ENCODE data around the gene HGFAC. TPM values are rescaled to one million over a fixed set of nuclear protein-coding genes. Genes with fewer than 3 reads are reported as not detected.

Gene HGFAC
- total and polyA plus RNA-seq, 2 experiments from 2014 or later: 0.87 to 1.7 TPM

DNA sequence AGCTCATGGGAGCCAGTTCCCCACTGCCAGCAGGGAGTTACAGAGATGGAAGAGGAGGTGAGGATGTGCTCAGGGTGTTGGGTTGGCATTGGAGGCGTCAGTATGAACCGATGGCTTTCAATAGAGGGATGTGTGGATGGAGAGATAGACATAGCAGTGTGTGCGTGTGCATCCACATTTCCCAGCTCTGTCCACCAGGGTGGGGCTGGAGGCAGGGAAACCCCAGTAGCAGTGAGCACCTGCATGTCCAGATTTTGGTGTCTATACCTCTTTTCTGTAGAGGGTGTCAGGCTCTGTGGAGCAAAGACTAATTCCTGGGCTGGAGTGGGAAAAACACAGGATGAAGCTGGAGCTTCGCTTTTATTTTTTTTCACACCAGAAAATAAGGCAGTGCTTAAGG lies 37.2 kb upstream of the HGFAC start:
- no peaks in the 10 kb centered on the region for H4K20me1 ChIP-seq (ENCODE audit: insufficient read depth, poor library complexity, severe bottlenecking)

DNA sequence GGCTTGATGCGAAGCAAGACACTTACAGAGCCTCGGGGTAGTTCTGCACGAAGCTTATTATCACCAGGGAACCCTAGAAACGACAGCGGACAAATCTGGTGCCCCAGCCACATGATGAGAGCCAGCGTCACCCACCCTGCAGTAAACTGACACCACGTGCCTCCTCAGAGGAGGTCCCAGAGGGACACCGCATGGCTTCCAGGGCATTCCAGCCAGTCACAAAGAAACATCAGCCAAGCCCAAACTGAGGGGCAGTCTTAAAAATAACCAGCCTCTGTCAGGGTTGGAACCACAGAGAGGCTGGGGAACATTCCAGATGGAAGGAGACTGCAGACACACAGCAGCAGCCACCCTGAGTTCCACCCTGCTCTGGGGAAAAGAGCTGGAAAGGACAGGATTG lies 36.6 kb upstream of the HGFAC start:
- Histone ChIP-seq H3K36me3 (replicated peaks; ENCODE audit: insufficient read depth, low read depth) (no peaks in the 10 kb centered on the region), H3K27ac (no peak overlapping the region), H3K4me3 (no peak overlapping the region), H3K27me3 (no peaks in the 10 kb centered on the region), H3K4me2 (no peak overlapping the region), H3K79me2 (no peaks in the 10 kb centered on the region), H3K4me1 (ENCODE audit: insufficient read depth) (no peaks in the 10 kb centered on the region), H4K20me1 (ENCODE audit: insufficient read depth, poor library complexity, severe bottlenecking) (no peaks in the 10 kb centered on the region), H3K9me3 (ENCODE audit: low read depth) (no peaks in the 10 kb centered on the region), H2AFZ (no peak overlapping the region), H3K9me2 (replicated peaks; ENCODE audit: insufficient read depth) (no peaks in the 10 kb centered on the region)
- WGBS (ENCODE audit: low lambda C conversion rate, missing lambda C conversion rate): 89% methylated on average over 8 of the region's 8 CpGs
- DNase-seq (ENCODE audit: low spot score): no peak
- TF ChIP-seq, protein P1, sequence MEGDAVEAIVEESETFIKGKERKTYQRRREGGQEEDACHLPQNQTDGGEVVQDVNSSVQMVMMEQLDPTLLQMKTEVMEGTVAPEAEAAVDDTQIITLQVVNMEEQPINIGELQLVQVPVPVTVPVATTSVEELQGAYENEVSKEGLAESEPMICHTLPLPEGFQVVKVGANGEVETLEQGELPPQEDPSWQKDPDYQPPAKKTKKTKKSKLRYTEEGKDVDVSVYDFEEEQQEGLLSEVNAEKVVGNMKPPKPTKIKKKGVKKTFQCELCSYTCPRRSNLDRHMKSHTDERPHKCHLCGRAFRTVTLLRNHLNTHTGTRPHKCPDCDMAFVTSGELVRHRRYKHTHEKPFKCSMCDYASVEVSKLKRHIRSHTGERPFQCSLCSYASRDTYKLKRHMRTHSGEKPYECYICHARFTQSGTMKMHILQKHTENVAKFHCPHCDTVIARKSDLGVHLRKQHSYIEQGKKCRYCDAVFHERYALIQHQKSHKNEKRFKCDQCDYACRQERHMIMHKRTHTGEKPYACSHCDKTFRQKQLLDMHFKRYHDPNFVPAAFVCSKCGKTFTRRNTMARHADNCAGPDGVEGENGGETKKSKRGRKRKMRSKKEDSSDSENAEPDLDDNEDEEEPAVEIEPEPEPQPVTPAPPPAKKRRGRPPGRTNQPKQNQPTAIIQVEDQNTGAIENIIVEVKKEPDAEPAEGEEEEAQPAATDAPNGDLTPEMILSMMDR (IDR thresholded peaks at IDR 0.05; ENCODE audit: poor library complexity): no peak
- TF ChIP-seq EZH2 (IDR thresholded peaks at IDR 0.05; ENCODE audit: borderline replicate concordance) (no peak), EZH2phosphoT487 (IDR thresholded peaks at IDR 0.05; ENCODE audit: low read depth, severe bottlenecking, unreplicated experiment) (no peak)

More for the DNA sequence above, 37.2 kb upstream of the HGFAC start:
- H3K36me3 ChIP-seq (replicated peaks; ENCODE audit: insufficient read depth, low read depth): no peaks in the 10 kb centered on the region
- H3K4me3 ChIP-seq: no peak overlapping the region
- H3K4me2 ChIP-seq: no peak overlapping the region
- no peak overlapping the region for H2AFZ ChIP-seq
- no peaks in the 10 kb centered on the region for H3K27me3 ChIP-seq
- H3K4me1 ChIP-seq (ENCODE audit: insufficient read depth): no peaks in the 10 kb centered on the region
- H3K9me2 ChIP-seq (replicated peaks; ENCODE audit: insufficient read depth): no peaks in the 10 kb centered on the region
- H3K79me2 ChIP-seq: no peaks in the 10 kb centered on the region
- whole genome bisulfite sequencing (ENCODE audit: low lambda C conversion rate, missing lambda C conversion rate): 100% methylated on average over 4 of the region's 4 CpGs
- TF ChIP-seq, protein P1 (IDR thresholded peaks at IDR 0.05; ENCODE audit: poor library complexity): no peak
- TF ChIP-seq EZH2phosphoT487 (IDR thresholded peaks at IDR 0.05; ENCODE audit: low read depth, severe bottlenecking, unreplicated experiment): no peak
- no peak for TF ChIP-seq EZH2 (IDR thresholded peaks at IDR 0.05; ENCODE audit: borderline replicate concordance)
- H3K27ac ChIP-seq: no peak overlapping the region
- no peaks in the 10 kb centered on the region for H3K9me3 ChIP-seq (ENCODE audit: low read depth)
- DNase-seq (ENCODE audit: low spot score): no peak

DNA sequence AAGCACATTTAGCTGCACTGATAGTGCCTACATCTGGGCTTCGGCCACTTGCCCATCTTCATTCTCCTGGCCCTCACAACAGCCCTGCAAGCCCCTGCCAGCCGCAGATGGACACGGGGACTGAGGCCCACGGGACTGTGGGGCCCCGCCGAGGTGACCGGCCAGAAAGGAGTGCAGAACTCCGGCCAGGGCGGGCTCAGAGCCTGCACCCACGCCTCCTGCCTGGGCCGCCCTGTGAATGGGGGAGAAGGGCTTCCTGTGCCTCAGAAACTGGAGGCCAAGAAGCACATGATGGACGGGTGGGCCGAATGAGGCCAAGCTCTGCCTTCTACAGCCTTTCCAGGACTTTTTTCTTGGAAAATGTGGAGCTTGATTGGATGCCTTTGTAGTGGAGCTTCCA lies 35.7 kb upstream of the HGFAC start:
- no peaks in the 10 kb centered on the region for H3K79me2 ChIP-seq
- no peak overlapping the region for H3K4me2 ChIP-seq
- no peak overlapping the region for H2AFZ ChIP-seq
- H3K27ac ChIP-seq: no peak overlapping the region
- H4K20me1 ChIP-seq (ENCODE audit: insufficient read depth, poor library complexity, severe bottlenecking): no peaks in the 10 kb centered on the region
- DNase-seq (ENCODE audit: low spot score): no peak
- WGBS (ENCODE audit: low lambda C conversion rate, missing lambda C conversion rate): 95% methylated on average over 13 of the region's 13 CpGs
- no peaks in the 10 kb centered on the region for H3K27me3 ChIP-seq
- TF ChIP-seq EZH2phosphoT487 (IDR thresholded peaks at IDR 0.05; ENCODE audit: low read depth, severe bottlenecking, unreplicated experiment) (no peak), EZH2 (IDR thresholded peaks at IDR 0.05; ENCODE audit: borderline replicate concordance) (no peak)
- TF ChIP-seq, protein P1 (IDR thresholded peaks at IDR 0.05; ENCODE audit: poor library complexity): no peak
- no peaks in the 10 kb centered on the region for H3K4me1 ChIP-seq (ENCODE audit: insufficient read depth)
- H3K9me3 ChIP-seq (ENCODE audit: low read depth): no peaks in the 10 kb centered on the region
- no peak overlapping the region for H3K4me3 ChIP-seq
- H3K36me3 ChIP-seq (replicated peaks; ENCODE audit: insufficient read depth, low read depth): no peaks in the 10 kb centered on the region
- H3K9me2 ChIP-seq (replicated peaks; ENCODE audit: insufficient read depth): no peaks in the 10 kb centered on the region

DNA sequence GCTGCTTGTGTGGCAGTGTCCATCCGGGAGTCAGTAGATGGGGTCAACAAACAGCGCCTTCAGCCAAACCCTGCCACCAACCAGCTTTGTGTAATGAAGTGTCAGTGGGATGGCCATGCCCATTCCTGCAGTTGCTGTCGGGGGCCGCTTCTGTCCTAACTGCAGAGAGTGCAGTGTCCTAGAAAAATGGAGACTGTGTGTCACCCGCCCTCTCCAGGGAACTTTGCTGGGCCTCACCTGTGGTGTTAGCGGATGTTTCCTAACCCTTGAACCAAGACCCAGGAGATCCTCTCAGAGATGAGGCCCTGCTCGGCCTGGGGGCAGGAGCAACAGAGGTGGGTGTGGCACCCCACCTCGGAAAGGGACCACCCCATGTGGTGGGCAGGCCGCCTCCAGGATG lies 35.3 kb upstream of the HGFAC start:
- WGBS (ENCODE audit: low lambda C conversion rate, missing lambda C conversion rate): 94% methylated on average over 9 of the region's 9 CpGs

More for the DNA sequence above, 35.3 kb upstream of the HGFAC start:
- no peaks in the 10 kb centered on the region for H3K36me3 ChIP-seq (replicated peaks; ENCODE audit: insufficient read depth, low read depth)
- H3K79me2 ChIP-seq: no peaks in the 10 kb centered on the region
- no peaks in the 10 kb centered on the region for H4K20me1 ChIP-seq (ENCODE audit: insufficient read depth, poor library complexity, severe bottlenecking)
- no peak overlapping the region for H2AFZ ChIP-seq
- H3K4me3 ChIP-seq: no peak overlapping the region
- no peaks in the 10 kb centered on the region for H3K27me3 ChIP-seq
- H3K4me1 ChIP-seq (ENCODE audit: insufficient read depth): no peaks in the 10 kb centered on the region
- DNase-seq (ENCODE audit: low spot score): no peak
- H3K4me2 ChIP-seq: no peak overlapping the region
- no peak overlapping the region for H3K27ac ChIP-seq
- H3K9me3 ChIP-seq (ENCODE audit: low read depth): no peaks in the 10 kb centered on the region
- TF ChIP-seq, protein P1 (IDR thresholded peaks at IDR 0.05; ENCODE audit: poor library complexity): no peak
- H3K9me2 ChIP-seq (replicated peaks; ENCODE audit: insufficient read depth): no peaks in the 10 kb centered on the region

Data from hepatocyte (in vitro differentiated cells).